ENCODE measurements around the gene SPPL3. TPM values are rescaled to one million over a fixed set of nuclear protein-coding genes. Genes with fewer than 3 reads are reported as not detected.

SPPL3 gene
- polyA plus RNA-seq, 4 donors: 8.4 to 57.8 (median 13.7) TPM

GRCh38 chr12:120849765-120850164 is 54.4 kb downstream of the SPPL3 start:
- H3K4me1 ChIP-seq (ENCODE audit: control insufficient read depth in 3 of 3, insufficient read depth in 2 of 3, low read depth in 1 of 3, low read length in 2 of 3): peaks cover 0 to 9% (median 0%) of the 10 kb centered on the region in 3 donors
- 71 to 83% (median 78%) methylated on average over 2 of the region's 2 CpGs for WGBS, 3 donors
- no peak for FAIRE-seq

GRCh38 chr12:120847814-120848213 is 56.3 kb downstream of the SPPL3 start:
- H3K27ac ChIP-seq (ENCODE audit: low read depth in 1 of 3, low read length in 2 of 3): peak overlapping the region in 1 of 3 donors; percentile 64
- FAIRE-seq (no peak), DNase-seq (peak in 1 of 2 donors; percentile 36)
- 25 to 37% (median 33%) methylated on average over 3 of the region's 3 CpGs for WGBS, 3 donors
- peaks cover 0 to 9% (median 5%) of the 10 kb centered on the region in 3 donors for H3K4me1 ChIP-seq (ENCODE audit: control insufficient read depth in 3 of 3, insufficient read depth in 2 of 3, low read depth in 1 of 3, low read length in 2 of 3)
- H3K9me3 ChIP-seq (ENCODE audit: control insufficient read depth in 2 of 2, insufficient read depth in 1 of 2, low read depth in 1 of 2, low read length in 1 of 2): no peaks in the 10 kb centered on the region
- H3K36me3 ChIP-seq (ENCODE audit: control insufficient read depth in 3 of 3, insufficient read depth in 2 of 3, low read depth in 1 of 3, low read length in 3 of 3): peaks cover 0 to 10% (median 0%) of the 10 kb centered on the region in 3 donors
- H3K27me3 ChIP-seq (ENCODE audit: control insufficient read depth in 3 of 3, insufficient read depth in 3 of 3, low read length in 3 of 3): no peaks in the 10 kb centered on the region
- H3K4me3 ChIP-seq (ENCODE audit: low read depth in 1 of 3, low read length in 3 of 3): no peak overlapping the region

More at GRCh38 chr12:120849765-120850164, 54.4 kb downstream of the SPPL3 start:
- Histone ChIP-seq H3K9me3 (ENCODE audit: control insufficient read depth in 2 of 2, insufficient read depth in 1 of 2, low read depth in 1 of 2, low read length in 1 of 2) (no peaks in the 10 kb centered on the region), H3K4me3 (ENCODE audit: low read depth in 1 of 3, low read length in 3 of 3) (no peak overlapping the region), H3K27me3 (ENCODE audit: control insufficient read depth in 3 of 3, insufficient read depth in 3 of 3, low read length in 3 of 3) (no peaks in the 10 kb centered on the region), H3K27ac (ENCODE audit: low read depth in 1 of 3, low read length in 2 of 3) (no peak overlapping the region), H3K36me3 (ENCODE audit: control insufficient read depth in 3 of 3, insufficient read depth in 2 of 3, low read depth in 1 of 3, low read length in 3 of 3) (peaks cover 0 to 8% (median 0%) of the 10 kb centered on the region in 3 donors)
- no peak for DNase-seq

GRCh38 chr12:120847392-120847791 is 56.8 kb downstream of the SPPL3 start:
- no peak for FAIRE-seq
- peak overlapping the region in 1 of 3 donors; percentile 36 for H3K27ac ChIP-seq (ENCODE audit: low read depth in 1 of 3, low read length in 2 of 3)
- H3K27me3 ChIP-seq (ENCODE audit: control insufficient read depth in 3 of 3, insufficient read depth in 3 of 3, low read length in 3 of 3): no peaks in the 10 kb centered on the region
- peak in 1 of 2 donors; percentile 37 for DNase-seq
- H3K9me3 ChIP-seq (ENCODE audit: control insufficient read depth in 2 of 2, insufficient read depth in 1 of 2, low read depth in 1 of 2, low read length in 1 of 2): no peaks in the 10 kb centered on the region
- H3K36me3 ChIP-seq (ENCODE audit: control insufficient read depth in 3 of 3, insufficient read depth in 2 of 3, low read depth in 1 of 3, low read length in 3 of 3): peaks cover 0 to 10% (median 0%) of the 10 kb centered on the region in 3 donors
- H3K4me1 ChIP-seq (ENCODE audit: control insufficient read depth in 3 of 3, insufficient read depth in 2 of 3, low read depth in 1 of 3, low read length in 2 of 3): peaks cover 0 to 9% (median 5%) of the 10 kb centered on the region in 3 donors
- WGBS, 3 donors: 19 to 52% (median 30%) methylated on average over 4 of the region's 4 CpGs
- no peak overlapping the region for H3K4me3 ChIP-seq (ENCODE audit: low read depth in 1 of 3, low read length in 3 of 3)

GRCh38 chr12:120846721-120847120 is 57.4 kb downstream of the SPPL3 start:
- no peak overlapping the region for H3K4me3 ChIP-seq (ENCODE audit: low read depth in 1 of 3, low read length in 3 of 3)
- no peaks in the 10 kb centered on the region for H3K27me3 ChIP-seq (ENCODE audit: control insufficient read depth in 3 of 3, insufficient read depth in 3 of 3, low read length in 3 of 3)
- no peak for DNase-seq
- peaks cover 0 to 10% (median 0%) of the 10 kb centered on the region in 3 donors for H3K36me3 ChIP-seq (ENCODE audit: control insufficient read depth in 3 of 3, insufficient read depth in 2 of 3, low read depth in 1 of 3, low read length in 3 of 3)
- H3K9me3 ChIP-seq (ENCODE audit: control insufficient read depth in 2 of 2, insufficient read depth in 1 of 2, low read depth in 1 of 2, low read length in 1 of 2): no peaks in the 10 kb centered on the region
- no peak overlapping the region for H3K27ac ChIP-seq (ENCODE audit: low read depth in 1 of 3, low read length in 2 of 3)
- peaks cover 0 to 9% (median 5%) of the 10 kb centered on the region in 3 donors for H3K4me1 ChIP-seq (ENCODE audit: control insufficient read depth in 3 of 3, insufficient read depth in 2 of 3, low read depth in 1 of 3, low read length in 2 of 3)
- FAIRE-seq: no peak

GRCh38 chr12:120845696-120846095 is 58.5 kb downstream of the SPPL3 start:
- DNase-seq (no peak), FAIRE-seq (no peak)
- Histone ChIP-seq H3K4me1 (ENCODE audit: control insufficient read depth in 3 of 3, insufficient read depth in 2 of 3, low read depth in 1 of 3, low read length in 2 of 3) (peaks cover 0 to 6% (median 5%) of the 10 kb centered on the region in 3 donors), H3K27ac (ENCODE audit: low read depth in 1 of 3, low read length in 2 of 3) (no peak overlapping the region), H3K36me3 (ENCODE audit: control insufficient read depth in 3 of 3, insufficient read depth in 2 of 3, low read depth in 1 of 3, low read length in 3 of 3) (peaks cover 0 to 14% (median 0%) of the 10 kb centered on the region in 3 donors), H3K27me3 (ENCODE audit: control insufficient read depth in 3 of 3, insufficient read depth in 3 of 3, low read length in 3 of 3) (no peaks in the 10 kb centered on the region), H3K4me3 (ENCODE audit: low read depth in 1 of 3, low read length in 3 of 3) (no peak overlapping the region), H3K9me3 (ENCODE audit: control insufficient read depth in 2 of 2, insufficient read depth in 1 of 2, low read depth in 1 of 2, low read length in 1 of 2) (no peaks in the 10 kb centered on the region)
- 97% methylated on average over 7 of the region's 7 CpGs for WGBS, 3 donors

GRCh38 chr12:120844768-120845449 is 59.2 kb downstream of the SPPL3 start:
- Histone ChIP-seq H3K9me3 (ENCODE audit: control insufficient read depth in 2 of 2, insufficient read depth in 1 of 2, low read depth in 1 of 2, low read length in 1 of 2) (no peaks in the 10 kb centered on the region), H3K36me3 (ENCODE audit: control insufficient read depth in 3 of 3, insufficient read depth in 2 of 3, low read depth in 1 of 3, low read length in 3 of 3) (peaks cover 0 to 18% (median 0%) of the 10 kb centered on the region in 3 donors), H3K27me3 (ENCODE audit: control insufficient read depth in 3 of 3, insufficient read depth in 3 of 3, low read length in 3 of 3) (no peaks in the 10 kb centered on the region), H3K27ac (ENCODE audit: low read depth in 1 of 3, low read length in 2 of 3) (no peak overlapping the region), H3K4me1 (ENCODE audit: control insufficient read depth in 3 of 3, insufficient read depth in 2 of 3, low read depth in 1 of 3, low read length in 2 of 3) (peaks cover 0 to 5% (median 4%) of the 10 kb centered on the region in 3 donors), H3K4me3 (ENCODE audit: low read depth in 1 of 3, low read length in 3 of 3) (no peak overlapping the region)
- FAIRE-seq (no peak), DNase-seq (no peak)
- WGBS, 3 donors: 92 to 94% (median 94%) methylated on average over 18 of the region's 18 CpGs

- Histone ChIP-seq H3K27ac (ENCODE audit: low read depth in 1 of 3, low read length in 2 of 3) (no peak overlapping the region), H3K4me3 (ENCODE audit: low read depth in 1 of 3, low read length in 3 of 3) (no peak overlapping the region), H3K4me1 (ENCODE audit: control insufficient read depth in 3 of 3, insufficient read depth in 2 of 3, low read depth in 1 of 3, low read length in 2 of 3) (peaks cover 0 to 5% (median 4%) of the 10 kb centered on the region in 3 donors), H3K36me3 (ENCODE audit: control insufficient read depth in 3 of 3, insufficient read depth in 2 of 3, low read depth in 1 of 3, low read length in 3 of 3) (peaks cover 0 to 18% (median 0%) of the 10 kb centered on the region in 3 donors), H3K27me3 (ENCODE audit: control insufficient read depth in 3 of 3, insufficient read depth in 3 of 3, low read length in 3 of 3) (no peaks in the 10 kb centered on the region), H3K9me3 (ENCODE audit: control insufficient read depth in 2 of 2, insufficient read depth in 1 of 2, low read depth in 1 of 2, low read length in 1 of 2) (no peaks in the 10 kb centered on the region)
- DNase-seq (no peak), FAIRE-seq (no peak)
- WGBS, 3 donors: 65 to 69% (median 67%) methylated on average over 5 of the region's 5 CpGs
Observed at GRCh38 chr12:120844297-120844696, 59.9 kb downstream of the SPPL3 start.

- FAIRE-seq (no peak), DNase-seq (no peak)
- 93 to 97% (median 94%) methylated on average over 6 of the region's 6 CpGs for WGBS, 3 donors
- H3K4me1 ChIP-seq (ENCODE audit: control insufficient read depth in 3 of 3, insufficient read depth in 2 of 3, low read depth in 1 of 3, low read length in 2 of 3): peaks cover 0 to 5% (median 4%) of the 10 kb centered on the region in 3 donors
- H3K27ac ChIP-seq (ENCODE audit: low read depth in 1 of 3, low read length in 2 of 3): no peak overlapping the region
- H3K36me3 ChIP-seq (ENCODE audit: control insufficient read depth in 3 of 3, insufficient read depth in 2 of 3, low read depth in 1 of 3, low read length in 3 of 3): peaks cover 0 to 18% (median 0%) of the 10 kb centered on the region in 3 donors
- no peaks in the 10 kb centered on the region for H3K27me3 ChIP-seq (ENCODE audit: control insufficient read depth in 3 of 3, insufficient read depth in 3 of 3, low read length in 3 of 3)
- H3K4me3 ChIP-seq (ENCODE audit: low read depth in 1 of 3, low read length in 3 of 3): no peak overlapping the region
- H3K9me3 ChIP-seq (ENCODE audit: control insufficient read depth in 2 of 2, insufficient read depth in 1 of 2, low read depth in 1 of 2, low read length in 1 of 2): no peaks in the 10 kb centered on the region
Observed at GRCh38 chr12:120843472-120843871, 60.7 kb downstream of the SPPL3 start.

Measured in small intestine (tissue), 7 donors.